Measurements from ENCODE around the gene GABRB2.

- TF ChIP-seq, protein P1, sequence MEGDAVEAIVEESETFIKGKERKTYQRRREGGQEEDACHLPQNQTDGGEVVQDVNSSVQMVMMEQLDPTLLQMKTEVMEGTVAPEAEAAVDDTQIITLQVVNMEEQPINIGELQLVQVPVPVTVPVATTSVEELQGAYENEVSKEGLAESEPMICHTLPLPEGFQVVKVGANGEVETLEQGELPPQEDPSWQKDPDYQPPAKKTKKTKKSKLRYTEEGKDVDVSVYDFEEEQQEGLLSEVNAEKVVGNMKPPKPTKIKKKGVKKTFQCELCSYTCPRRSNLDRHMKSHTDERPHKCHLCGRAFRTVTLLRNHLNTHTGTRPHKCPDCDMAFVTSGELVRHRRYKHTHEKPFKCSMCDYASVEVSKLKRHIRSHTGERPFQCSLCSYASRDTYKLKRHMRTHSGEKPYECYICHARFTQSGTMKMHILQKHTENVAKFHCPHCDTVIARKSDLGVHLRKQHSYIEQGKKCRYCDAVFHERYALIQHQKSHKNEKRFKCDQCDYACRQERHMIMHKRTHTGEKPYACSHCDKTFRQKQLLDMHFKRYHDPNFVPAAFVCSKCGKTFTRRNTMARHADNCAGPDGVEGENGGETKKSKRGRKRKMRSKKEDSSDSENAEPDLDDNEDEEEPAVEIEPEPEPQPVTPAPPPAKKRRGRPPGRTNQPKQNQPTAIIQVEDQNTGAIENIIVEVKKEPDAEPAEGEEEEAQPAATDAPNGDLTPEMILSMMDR (IDR thresholded peaks at IDR 0.05; ENCODE audit: low read length): no peak
- no peak for TF ChIP-seq EZH2 (IDR thresholded peaks at IDR 0.05; ENCODE audit: borderline replicate concordance, low read length)
Observed at GRCh38 chr5:161258438-161258837, 288.1 kb downstream of the GABRB2 start.
